ENCODE results near the gene DLX1. TPM values are rescaled to one million over a fixed set of nuclear protein-coding genes. Genes with fewer than 3 reads are reported as not detected.

Gene DLX1
- total RNA-seq, 2 experiments from 2014 or later: not detected

DNA sequence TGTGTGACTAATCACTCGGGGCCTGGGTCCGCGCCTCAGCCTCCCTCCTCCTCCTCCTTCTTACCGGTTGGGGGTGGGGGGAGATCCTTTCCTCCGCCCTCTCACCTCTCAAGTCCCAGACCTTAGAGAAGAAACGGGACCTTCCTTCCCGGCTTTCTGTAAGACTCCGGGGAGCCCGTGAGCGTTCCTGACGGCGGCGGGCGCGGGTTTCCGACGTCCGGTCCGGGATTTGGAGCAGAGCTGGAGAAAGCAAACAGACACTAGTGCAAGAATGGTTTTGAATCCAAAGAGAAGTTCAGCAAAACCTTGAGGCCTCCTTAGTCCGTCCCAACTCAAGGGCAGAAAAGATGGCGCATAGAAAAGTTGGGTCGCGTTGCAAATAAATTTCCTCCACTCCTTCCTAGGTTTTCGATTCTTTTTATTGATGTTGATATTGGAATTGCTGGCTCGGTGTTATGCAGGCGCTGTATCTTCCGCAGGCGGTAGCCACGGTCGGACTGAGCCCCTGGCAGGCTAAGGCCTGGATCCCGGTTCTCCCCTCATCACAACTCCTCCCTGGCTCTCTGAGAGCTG, 2.0 kb downstream of the DLX1 start:
- no peak overlapping the region for H3K27ac ChIP-seq (ENCODE audit: low read depth in 1 of 2, low read length in 2 of 2)
- ChIA-PET POLR2A (interaction anchor here (0.8 to 1.6 kb wide), 5 partner anchors 8 to 409 kb away, joined by 3 to 9 read pairs (median 3); no protein-coding TSS in a partner anchor), CTCF (interaction anchor here (1.0 to 1.4 kb wide), 7 partner anchors 9 to 375 kb away, joined by 3 to 6 read pairs (median 4); no protein-coding TSS in a partner anchor)
- TF ChIP-seq, protein P1, sequence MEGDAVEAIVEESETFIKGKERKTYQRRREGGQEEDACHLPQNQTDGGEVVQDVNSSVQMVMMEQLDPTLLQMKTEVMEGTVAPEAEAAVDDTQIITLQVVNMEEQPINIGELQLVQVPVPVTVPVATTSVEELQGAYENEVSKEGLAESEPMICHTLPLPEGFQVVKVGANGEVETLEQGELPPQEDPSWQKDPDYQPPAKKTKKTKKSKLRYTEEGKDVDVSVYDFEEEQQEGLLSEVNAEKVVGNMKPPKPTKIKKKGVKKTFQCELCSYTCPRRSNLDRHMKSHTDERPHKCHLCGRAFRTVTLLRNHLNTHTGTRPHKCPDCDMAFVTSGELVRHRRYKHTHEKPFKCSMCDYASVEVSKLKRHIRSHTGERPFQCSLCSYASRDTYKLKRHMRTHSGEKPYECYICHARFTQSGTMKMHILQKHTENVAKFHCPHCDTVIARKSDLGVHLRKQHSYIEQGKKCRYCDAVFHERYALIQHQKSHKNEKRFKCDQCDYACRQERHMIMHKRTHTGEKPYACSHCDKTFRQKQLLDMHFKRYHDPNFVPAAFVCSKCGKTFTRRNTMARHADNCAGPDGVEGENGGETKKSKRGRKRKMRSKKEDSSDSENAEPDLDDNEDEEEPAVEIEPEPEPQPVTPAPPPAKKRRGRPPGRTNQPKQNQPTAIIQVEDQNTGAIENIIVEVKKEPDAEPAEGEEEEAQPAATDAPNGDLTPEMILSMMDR (IDR thresholded peaks at IDR 0.05): no peak
- ATAC-seq (ENCODE audit: poor library complexity): no peak
- peak in 2 of 14 experiments; percentile 15 to 34 for DNase-seq
- H3K9me3 ChIP-seq (ENCODE audit: control insufficient read depth in 1 of 2, insufficient read depth in 1 of 2, low read length in 2 of 2): peaks cover 3 to 76% of the 10 kb centered on the region in 2 experiments
- H3K4me3 ChIP-seq (ENCODE audit: low read length): no peak overlapping the region
- H3K27me3 Mint-ChIP-seq: peaks cover 100% of the 10 kb centered on the region
- peak overlapping the region; percentile 77 for H3K4me3 Mint-ChIP-seq
- H3K27me3 ChIP-seq (ENCODE audit: control insufficient read depth in 1 of 2, insufficient read depth in 2 of 2, low read length in 2 of 2): peaks cover 97 to 99% of the 10 kb centered on the region in 2 experiments
- no peaks in the 10 kb centered on the region for H3K9me3 Mint-ChIP-seq
- intact Hi-C loops (cut with DNase I, micrococcal nuclease): loop anchor here (2.0 kb wide), 1 partner anchor 16 kb away; the partner anchor contains the start of gene DLX2 (in 2 of the 2)
- peaks cover 66% of the 10 kb centered on the region for H3K4me1 Mint-ChIP-seq (ENCODE audit: low read depth)
- peaks cover 75% of the 10 kb centered on the region for H3K4me1 ChIP-seq (ENCODE audit: insufficient read depth, low read length)
- peaks cover 11% of the 10 kb centered on the region for H3K36me3 Mint-ChIP-seq (ENCODE audit: low read depth)
- no peaks in the 10 kb centered on the region for H3K36me3 ChIP-seq (ENCODE audit: insufficient read depth, low read length)
- peak overlapping the region; percentile 78 for H3K27ac Mint-ChIP-seq

DNA sequence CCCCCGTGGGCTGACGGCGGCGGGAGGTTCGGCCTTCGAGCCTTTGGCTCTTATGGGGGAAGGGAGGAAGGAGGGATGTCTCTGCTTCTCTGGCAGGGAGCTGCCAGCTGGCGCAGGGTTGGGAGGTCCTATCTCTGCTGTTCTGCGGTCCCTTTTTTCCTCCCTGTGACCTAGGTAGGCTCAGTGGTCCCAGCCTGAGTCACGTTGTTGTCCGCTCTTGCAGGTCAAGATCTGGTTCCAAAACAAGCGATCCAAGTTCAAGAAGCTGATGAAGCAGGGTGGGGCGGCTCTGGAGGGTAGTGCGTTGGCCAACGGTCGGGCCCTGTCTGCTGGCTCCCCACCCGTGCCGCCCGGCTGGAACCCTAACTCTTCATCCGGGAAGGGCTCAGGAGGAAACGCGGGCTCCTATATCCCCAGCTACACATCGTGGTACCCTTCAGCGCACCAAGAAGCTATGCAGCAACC, 2.5 kb downstream of the DLX1 start:
- no peak overlapping the region for H3K4me3 ChIP-seq (ENCODE audit: low read length)
- Mint-ChIP-seq H3K27me3 (peaks cover 100% of the 10 kb centered on the region), H3K36me3 (ENCODE audit: low read depth) (peaks cover 11% of the 10 kb centered on the region), H3K9me3 (no peaks in the 10 kb centered on the region), H3K4me1 (ENCODE audit: low read depth) (peaks cover 62% of the 10 kb centered on the region), H3K4me3 (peak overlapping the region; percentile 77), H3K27ac (peak overlapping the region; percentile 78)
- POLR2A ChIA-PET: interaction anchor here (0.8 to 1.5 kb wide), 4 partner anchors 9 to 18 kb away, joined by 3 to 9 read pairs (median 4); no protein-coding TSS in a partner anchor
- CTCF ChIA-PET: interaction anchor here (1.0 to 1.4 kb wide), 2 partner anchors 9 to 16 kb away, joined by 3 to 4 read pairs; no protein-coding TSS in a partner anchor
- H3K36me3 ChIP-seq (ENCODE audit: insufficient read depth, low read length): no peaks in the 10 kb centered on the region
- H3K27me3 ChIP-seq (ENCODE audit: control insufficient read depth in 1 of 2, insufficient read depth in 2 of 2, low read length in 2 of 2): peaks cover 97 to 99% of the 10 kb centered on the region in 2 experiments
- peaks cover 0 to 72% of the 10 kb centered on the region in 2 experiments for H3K9me3 ChIP-seq (ENCODE audit: control insufficient read depth in 1 of 2, insufficient read depth in 1 of 2, low read length in 2 of 2)
- ATAC-seq (ENCODE audit: poor library complexity): no peak
- peaks cover 72% of the 10 kb centered on the region for H3K4me1 ChIP-seq (ENCODE audit: insufficient read depth, low read length)
- peak in 2 of 14 experiments; percentile 16 to 36 for DNase-seq
- H3K27ac ChIP-seq (ENCODE audit: low read depth in 1 of 2, low read length in 2 of 2): no peak overlapping the region
- intact Hi-C loops (cut with DNase I, micrococcal nuclease): loop anchor here (2.0 kb wide), 1 partner anchor 15 kb away; the partner anchor contains the start of gene DLX2 (in 2 of the 2)
- TF ChIP-seq, protein P1 (IDR thresholded peaks at IDR 0.05): no peak

- intact Hi-C loops (cut with DNase I, micrococcal nuclease): no loop called here
- Histone ChIP-seq H3K4me1 (ENCODE audit: insufficient read depth, low read length) (peaks cover 69% of the 10 kb centered on the region), H3K9me3 (ENCODE audit: control insufficient read depth in 1 of 2, insufficient read depth in 1 of 2, low read length in 2 of 2) (peaks cover 2 to 72% of the 10 kb centered on the region in 2 experiments), H3K4me3 (ENCODE audit: low read length) (no peak overlapping the region), H3K36me3 (ENCODE audit: insufficient read depth, low read length) (no peaks in the 10 kb centered on the region), H3K27ac (ENCODE audit: low read depth in 1 of 2, low read length in 2 of 2) (no peak overlapping the region), H3K27me3 (ENCODE audit: control insufficient read depth in 1 of 2, insufficient read depth in 2 of 2, low read length in 2 of 2) (peaks cover 97 to 99% of the 10 kb centered on the region in 2 experiments)
- DNase-seq (peak in 1 of 14 experiments; percentile 16), ATAC-seq (ENCODE audit: poor library complexity) (no peak)
- TF ChIP-seq, protein P1 (IDR thresholded peaks at IDR 0.05): no peak
- peak overlapping the region; percentile 78 for H3K27ac Mint-ChIP-seq
- H3K4me1 Mint-ChIP-seq (ENCODE audit: low read depth): peaks cover 57% of the 10 kb centered on the region
- ChIA-PET CTCF (interaction anchor here (1.0 kb wide), 1 partner anchor 8 kb away, joined by 3 read pairs; no protein-coding TSS in a partner anchor), POLR2A (interaction anchor here (0.9 to 1.5 kb wide), 3 partner anchors 8 to 13 kb away, joined by 3 to 9 read pairs (median 4); no protein-coding TSS in a partner anchor)
- peaks cover 100% of the 10 kb centered on the region for H3K27me3 Mint-ChIP-seq
- H3K36me3 Mint-ChIP-seq (ENCODE audit: low read depth): peaks cover 11% of the 10 kb centered on the region
- peak overlapping the region; percentile 77 for H3K4me3 Mint-ChIP-seq
- H3K9me3 Mint-ChIP-seq: no peaks in the 10 kb centered on the region
These were observed 3.1 kb downstream of the DLX1 start for GRCh38 chr2:172088245-172089004.

Measured in CD4-positive, alpha-beta T cell (primary cell).